Stimulated activated CD4-positive, alpha-beta T cell treated with anti-CD3 and anti-CD28 coated beads, Interleukin-12 subunit alpha, Interleukin-12 subunit beta, amount 100 ng/mL, for 48 hours (primary cell): ENCODE data around the gene PGC.

ENCODE experiments used
- DNase-seq, 3 donors: peaks; one replicate each; pipeline ENCODE4 v3.0.0-alpha.2; 2020; ENCODE audit warnings: low read depth in 2 of 3, low spot score in 1 of 3

PGC gene

DNA sequence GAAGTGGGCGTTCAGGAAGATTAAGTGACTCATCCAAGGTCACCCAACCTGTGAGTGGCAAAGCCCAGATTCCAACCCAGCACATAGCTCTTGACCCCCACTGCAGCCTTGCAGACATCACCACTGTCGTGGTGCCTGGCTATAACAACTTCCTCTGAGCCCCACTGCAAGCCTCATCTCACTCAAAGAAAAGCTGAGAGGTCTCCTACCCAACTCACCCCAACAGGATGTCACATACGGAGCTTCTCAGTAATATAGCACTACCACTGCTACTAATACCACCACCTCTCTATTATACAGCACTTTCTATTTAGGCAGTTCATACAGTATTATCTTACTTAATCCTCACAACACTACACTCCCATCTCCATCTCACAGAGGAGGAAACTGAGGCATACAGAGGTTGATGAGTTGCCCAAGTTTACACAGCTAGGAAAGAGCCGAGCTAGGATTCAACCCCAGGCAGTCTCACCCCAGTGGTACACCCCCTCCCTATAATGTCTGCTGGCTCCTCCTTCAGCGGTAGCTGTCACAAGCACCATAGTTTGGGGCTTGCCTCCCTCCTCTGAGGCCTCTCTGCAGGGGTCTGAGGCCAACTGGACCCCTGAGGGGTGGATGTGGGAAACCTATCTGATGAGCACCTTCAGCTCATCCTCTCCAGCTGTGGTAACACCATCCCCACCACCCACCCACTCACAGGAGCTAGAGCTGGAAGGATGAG is 31.2 kb downstream of the PGC start:
- DNase-seq: no peak

DNA sequence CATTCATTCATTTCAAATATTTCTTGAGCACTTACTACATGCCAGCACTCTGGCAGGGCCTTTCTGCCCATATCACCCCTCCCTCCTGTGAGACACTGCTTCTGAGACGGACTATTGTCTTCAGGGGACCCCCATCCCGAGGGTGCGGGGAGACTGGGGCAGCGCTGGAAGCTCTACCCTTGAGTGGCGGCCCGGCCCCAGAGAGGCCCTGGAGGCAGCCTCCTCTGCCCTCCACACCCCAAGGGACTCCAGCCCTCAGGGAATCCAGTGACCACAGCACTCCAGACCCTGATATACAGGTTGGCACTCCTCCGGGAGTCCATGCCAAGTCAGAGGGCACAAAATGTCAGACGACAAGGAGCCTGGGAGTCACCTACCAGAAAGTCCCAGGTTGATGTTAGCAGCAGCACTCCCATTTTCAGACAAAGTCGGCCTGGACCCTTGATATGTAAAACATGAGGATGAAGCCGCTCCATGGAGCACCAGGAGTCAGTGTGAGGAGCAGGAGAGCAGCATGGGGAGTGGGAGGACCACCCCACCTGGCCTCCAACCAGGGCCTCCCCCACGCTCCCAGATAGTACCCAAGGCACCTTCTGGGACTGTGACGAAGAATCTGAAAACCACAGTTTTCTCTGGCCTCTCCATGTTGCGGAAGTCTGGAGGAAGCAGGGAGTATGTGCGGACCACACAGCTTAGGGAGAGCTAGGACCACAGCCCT is 32.5 kb downstream of the PGC start:
- DNase-seq: no peak

DNA sequence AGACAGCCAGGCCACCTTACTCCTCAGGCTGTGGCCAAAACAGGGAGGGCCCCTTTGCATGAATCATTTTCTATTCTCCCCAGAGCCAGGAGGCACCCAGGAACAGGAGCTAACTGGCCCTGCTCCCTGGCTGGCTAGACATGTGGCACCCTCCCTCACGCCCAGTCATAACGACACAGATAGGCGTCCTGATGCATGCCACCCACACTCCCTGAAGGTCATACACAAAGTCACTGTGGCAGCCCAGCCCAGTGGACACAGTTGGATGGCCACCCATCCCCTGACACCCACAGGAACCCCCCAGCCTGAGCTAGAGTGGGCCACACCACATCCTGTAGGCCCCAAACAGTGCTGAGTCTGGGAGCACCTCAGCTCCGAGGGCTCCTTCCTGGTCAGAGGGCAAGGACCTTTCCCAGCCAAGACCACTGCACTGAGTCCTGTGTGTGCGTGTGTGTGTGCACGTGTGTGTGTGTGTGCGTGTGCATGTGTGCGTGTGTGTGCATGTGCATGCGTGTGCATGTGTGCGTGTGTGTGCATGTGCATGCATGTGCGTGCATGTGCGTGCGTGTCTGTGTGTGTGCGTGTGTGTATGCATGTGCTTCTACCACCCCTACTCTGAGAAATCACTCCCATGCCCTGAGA is 33.4 kb downstream of the PGC start:
- no peak for DNase-seq

DNA sequence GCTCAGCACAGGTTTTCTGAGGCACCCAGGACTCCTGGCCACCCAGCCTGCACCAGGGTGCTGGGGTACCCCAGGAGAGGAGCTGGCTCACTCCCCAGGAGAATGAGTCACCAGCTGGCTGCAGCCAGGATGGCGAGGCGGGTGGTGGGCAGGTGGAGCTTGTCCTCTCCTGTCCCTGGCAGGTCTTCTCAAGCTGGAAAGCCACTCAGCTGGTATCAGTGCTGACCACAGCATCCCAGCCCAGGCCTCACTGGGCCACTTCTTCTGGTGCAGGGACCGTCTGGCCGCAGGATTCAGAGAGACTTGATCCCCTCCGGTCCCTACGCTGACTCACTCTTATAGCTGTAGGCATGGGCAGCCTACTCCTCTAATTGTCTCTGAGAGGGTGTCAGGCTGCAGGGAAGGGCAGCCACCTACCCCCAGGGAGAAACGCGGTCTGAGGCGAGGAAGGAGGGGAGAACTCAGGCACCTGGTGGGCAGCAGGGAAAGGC is 34.0 kb downstream of the PGC start:
- no peak for DNase-seq

DNA sequence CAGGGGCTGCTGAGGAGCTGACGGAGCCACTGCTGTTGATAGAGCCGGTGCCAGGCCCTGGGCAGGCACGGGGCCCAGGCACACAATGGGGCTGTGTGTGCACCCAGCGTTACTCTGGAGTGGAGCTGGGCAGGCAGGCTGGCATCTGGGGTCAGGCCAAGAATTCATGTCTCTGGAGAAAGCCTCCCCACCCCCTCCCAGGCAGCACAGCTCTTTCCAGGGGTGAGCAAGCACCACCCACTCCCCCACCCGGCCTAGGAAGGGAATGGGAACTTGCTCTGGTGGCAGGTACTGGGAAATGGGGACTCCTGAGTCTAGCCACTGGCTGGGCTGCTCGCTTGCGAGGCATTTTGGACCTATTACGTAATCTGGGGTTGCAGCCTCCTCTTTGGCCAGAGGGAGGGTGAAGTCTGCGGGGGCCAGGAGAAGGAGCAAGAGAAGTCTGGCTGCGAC is 34.5 kb downstream of the PGC start:
- DNase-seq: no peak

DNA sequence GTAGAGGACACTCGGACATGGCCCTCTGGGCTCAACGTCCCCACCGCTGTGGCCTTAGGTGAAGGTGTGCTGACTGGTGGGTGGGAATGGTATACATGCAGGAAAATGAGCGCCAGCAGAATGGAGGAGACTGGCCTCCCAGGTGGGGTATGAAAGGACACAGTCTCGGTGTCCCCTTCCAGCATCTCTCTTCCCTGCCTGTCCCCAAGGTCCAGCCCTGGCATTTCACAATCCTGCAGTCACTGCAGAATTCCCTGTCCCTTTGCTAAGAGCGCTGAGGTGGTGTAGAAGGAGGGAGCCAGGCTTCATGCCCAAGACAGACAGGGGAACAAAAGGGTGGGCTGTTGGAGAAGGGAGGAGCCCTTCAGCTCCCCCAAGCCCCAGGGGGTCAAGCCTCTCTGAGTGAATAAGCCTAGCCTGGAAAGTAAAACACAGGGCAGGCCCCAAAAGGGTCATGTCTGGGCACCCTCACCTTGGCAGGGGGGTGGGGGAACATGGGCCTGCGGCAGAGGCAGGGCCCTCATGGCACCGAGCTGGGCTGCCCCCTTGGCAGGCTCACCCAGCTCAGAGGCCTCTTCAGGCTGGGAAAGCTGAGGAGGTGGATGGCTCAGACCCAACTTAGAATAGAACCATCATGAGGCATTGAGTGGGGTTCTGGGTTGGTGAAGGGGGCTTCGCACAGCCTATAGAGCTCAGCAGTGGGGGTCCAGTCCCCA is 35.7 kb downstream of the PGC start:
- DNase-seq: no peak

DNA sequence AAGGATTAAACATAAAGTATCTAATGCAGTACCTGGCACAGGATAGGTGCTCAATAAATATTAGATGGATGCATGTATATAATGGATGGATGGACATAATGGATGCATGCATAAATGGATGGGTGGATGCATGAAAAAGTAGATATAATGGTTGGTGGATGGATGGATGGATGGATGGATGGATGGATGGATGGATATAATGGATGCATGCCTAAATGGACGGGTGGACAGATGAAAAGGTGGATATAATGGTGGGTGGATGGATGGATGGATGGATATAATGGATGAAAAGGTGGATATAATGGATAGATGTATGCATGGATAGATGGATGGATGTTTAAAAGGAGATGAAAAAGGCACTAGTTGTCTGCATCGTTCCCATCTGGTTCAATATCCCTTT is 37.8 kb downstream of the PGC start:
- DNase-seq: no peak

DNA sequence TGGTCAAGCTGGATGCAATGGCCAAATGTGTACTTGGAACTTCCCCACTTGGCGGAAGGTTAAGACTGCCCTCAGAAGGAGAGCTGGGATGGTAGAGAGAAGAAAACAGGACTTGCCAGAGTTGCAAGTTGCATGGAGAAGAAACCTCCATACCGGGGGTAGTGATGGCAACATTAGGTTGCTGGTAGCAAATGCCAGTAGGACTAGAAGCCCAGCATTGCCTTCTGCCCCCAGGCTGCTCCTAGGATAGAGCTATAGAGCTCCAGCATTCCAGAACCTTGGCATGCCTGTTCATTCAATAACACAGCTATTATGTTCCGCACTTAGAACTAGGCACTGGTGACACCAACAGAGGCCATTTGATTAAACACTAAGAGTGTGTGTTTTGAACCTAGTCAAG is 38.3 kb downstream of the PGC start:
- no peak for DNase-seq

DNA sequence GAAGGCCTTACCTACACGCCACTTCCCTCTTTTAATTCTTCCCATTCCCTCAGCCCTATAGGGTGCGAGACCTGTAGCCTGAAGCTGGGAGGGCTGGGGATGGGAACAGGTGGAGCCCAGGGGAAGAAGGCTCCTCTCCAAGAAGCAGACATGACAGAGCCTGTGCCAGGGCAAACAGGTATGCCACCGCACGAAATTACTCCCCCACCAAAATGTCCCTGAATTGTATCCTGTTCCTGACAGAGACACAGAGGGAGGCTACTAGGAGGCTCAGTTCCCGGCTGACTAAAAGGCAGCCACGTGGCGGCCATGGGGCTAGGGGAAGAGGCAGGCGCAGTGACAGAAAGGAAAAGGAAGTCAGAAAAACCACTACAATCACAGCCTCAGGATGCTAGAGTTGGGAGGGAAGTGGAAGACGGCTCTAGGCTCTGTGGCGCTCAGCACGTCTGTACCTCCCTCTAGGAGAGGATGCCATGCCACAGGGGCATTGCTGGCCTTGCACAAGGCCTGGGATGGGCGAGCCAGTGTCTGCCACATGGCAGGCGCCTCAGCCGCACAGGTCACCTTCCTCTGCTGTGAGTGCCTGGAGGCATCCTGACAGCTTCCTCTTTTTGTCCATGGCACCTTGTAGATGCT is 39.5 kb downstream of the PGC start:
- peak in 1 of 3 donors; percentile 24 for DNase-seq

DNA sequence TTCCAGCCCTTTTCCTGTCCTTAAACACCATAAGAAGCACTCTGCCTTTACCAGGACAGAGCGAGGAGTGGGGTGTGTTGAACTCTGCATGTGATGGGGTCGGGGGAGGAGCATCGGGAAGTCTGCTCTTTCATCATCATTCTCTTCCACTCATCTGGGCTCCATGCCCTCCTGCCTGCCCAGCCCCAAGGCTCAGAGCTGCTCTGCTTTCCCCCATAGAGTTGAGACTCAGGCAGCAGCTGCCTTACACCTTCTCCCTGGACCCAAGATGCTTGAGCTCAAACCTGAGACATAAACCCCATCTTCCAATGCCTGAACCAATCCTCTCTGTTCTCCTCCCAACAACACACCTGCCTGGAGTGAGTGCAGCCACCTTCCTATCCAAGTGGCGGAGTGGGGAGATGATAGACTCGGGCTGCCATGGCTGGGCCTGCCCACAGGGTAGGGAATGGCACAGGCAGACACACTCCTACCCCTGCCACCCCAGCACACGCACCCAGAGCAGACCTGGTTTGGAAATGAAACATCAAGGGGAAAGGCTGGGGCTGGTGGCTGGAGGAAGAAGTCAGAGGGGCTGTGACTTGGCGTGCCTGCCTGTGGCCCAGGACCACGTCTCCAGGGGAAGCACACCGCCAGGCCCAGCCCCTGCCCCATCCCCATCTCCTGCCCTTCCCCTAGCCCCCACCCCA is 40.2 kb downstream of the PGC start:
- DNase-seq: peak in 1 of 3 donors; percentile 13

DNA sequence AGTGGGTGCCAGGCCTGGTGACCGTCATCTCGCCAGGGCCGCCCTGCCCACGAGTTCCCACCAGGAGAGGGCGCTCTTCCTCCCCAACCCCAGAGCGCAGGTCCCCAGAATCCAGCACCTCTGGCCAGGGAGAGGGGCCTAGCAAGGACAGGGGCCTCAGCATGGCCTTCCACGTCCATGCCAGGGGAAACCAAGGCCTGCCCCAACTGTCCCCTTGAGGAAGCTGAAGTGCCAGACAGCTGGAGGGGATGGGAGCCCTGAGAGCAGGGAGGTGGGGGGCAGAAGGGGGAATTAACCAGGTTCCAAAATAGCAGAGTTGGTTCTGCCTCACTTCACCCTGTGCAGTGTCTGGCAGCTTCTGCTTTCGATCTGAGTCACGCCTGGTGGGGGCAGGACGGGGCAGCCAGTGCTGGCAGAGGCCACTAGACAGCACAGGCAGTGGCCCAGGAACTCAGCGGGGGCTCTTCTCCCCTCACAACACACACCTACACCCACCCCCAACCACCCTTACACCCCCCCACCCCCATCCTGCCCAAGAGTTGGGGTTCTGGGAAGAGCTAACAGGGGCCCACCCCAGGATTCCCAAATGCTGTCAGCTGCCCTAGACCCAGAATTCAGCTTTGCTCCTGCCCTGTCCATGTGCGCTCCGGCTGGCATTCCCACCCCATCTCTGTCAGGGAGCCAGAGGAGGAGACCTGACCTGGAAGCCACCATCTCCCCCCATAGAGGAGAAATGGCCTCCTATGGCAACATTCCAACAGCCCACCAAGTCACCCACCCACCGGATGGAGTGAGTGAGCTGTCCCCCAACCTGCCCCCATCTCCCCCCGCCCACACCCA is 41.0 kb downstream of the PGC start:
- peak; percentile 61 to 69 (median 67) for DNase-seq

DNA sequence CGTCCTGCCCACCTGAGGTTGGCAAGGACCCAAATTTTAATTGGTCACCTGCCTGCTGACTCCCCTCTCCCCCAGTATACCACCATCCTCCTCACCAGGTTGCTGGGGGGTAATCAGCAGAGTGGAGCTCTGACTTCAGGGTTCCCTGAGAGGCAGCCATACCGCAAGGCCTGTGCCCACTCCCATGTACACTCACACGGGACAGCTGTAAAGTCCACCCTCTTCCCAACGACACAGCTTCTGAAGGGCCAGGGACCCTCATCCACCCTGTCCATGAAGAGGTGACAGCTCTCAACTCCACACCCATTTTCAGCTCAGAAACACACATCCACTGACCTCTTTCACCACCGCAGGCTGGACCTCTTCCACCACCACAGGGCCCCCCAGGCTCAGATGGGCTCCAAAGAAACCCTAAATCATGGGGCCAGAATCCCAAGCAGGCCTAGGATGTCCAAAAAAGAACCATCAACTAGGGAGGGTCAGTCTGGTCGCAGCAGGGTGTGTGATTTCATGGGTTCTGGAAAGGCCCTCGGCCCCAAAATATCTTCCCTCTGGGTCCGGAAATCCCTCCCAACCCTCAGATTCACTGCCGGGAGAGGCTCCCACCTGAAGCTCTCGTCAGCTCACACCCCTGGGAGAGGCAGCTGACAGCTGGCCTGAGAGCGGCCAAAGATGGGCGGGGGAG is 41.7 kb downstream of the PGC start:
- no peak for DNase-seq

DNA sequence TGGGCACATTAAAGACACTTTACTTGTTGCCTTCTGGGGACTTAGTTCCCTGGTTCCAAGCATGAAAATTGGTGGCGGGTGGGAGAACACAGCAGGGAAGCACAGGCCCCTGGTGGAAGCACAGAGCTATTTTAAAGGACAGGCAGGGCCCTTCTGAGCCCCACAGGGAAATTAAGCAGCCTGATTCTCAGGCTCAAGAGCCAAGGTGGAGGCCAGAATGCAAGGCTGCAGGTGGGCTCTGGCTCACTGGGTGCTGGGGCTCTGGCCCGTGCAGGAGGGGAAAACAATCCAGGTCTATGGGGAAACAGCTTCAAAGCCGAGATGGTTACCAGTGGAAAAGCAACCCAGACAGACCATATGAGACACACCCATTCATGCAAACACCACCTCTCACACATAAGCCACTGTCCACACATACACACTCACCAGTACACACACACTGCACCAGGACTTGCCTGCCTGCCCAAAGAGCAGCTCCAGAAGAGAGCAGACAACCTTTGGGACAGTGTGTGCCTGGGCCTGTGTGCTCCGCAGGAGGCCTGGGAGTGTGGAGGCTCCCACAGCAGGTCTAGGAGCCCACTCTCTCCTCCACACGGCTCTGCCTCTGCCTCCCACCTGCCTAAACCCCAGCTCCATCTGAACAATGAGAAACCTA is 42.4 kb downstream of the PGC start:
- no peak for DNase-seq

DNA sequence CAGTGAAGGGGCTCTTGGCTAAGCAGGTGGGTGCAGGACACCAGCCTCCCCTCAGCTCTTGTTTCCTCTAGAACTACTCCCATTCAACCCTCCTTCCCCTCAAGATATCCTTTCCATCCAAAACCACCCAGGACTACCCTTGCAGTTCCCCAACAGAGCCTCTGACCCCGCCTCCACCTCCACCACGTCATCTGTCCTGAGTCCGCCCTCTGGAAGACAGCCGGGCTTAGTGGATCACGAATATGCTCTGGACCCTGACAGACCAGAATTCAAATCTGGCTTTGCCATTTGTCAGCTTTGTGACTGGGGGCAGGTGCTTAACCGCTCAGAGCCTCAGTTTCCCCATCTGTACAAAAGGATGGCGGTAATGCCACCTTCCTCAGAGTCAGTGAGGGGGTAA is 43.2 kb downstream of the PGC start:
- DNase-seq: no peak

DNA sequence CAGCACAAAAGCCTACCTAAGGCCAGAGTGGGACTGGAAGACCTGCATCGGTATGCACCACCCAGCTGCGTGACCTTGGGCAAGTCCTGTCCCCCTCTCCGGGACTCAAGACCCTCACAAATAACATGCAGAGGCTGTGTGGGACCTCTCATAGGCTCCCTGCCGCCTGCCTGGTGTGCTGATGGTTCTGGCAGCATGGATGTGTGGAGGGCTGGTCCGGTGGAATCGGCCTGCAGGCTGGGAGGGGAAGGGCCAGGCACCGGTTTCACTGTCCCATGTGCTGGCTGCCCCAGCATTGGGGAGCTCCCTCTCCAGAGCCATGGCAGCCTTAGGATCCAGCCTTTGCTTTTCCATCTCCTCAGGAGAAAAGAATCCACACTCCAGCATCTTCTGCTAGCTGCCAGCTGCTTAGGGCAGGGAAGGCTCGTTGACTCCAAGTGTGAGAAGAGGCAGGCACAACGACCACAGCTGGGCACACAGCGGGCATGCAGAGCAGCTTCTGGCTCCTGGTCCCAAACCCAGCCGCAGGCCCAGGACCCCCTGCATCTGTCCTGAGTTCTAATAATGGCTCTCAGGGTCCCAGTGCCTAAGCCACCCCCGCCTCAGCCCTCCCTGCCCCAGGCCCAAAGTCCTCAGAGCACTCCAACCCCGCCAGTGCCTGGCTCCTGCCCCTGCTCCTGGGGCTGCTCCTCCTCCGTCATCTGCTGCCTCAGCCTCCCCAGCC is 44.3 kb downstream of the PGC start:
- no peak for DNase-seq

DNA sequence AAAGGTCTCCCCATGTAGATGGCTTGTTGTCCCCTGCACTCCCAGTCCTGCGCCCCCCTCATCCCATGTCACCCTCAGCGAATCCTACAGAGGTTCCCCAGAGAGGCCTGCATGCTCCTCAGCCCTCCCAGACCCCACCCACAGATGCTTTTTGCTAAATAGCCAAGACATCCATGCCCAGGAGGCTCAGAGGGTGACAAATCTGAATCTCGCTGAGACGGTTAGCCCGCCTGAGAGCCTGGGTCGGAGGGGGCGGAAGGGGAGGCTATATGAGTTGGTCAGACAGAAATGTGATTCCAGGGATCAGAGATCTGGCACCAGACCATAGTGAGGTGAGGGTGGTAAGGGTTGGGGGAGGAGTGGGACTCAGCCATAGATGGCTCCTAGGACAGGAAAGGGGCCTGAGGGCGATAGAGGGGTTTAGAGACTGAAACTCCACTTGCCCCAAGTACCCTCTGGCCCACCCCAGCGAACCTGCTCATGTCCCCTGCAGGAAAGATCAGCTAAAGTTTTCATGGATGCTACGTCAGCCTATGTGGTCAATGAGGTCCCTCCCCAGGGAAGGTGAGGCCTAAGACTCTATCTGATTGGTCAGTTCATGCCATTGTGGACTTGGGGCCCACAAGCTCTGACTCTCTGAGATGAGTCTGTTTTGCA is 45.0 kb downstream of the PGC start:
- no peak for DNase-seq
